ENCODE results near the gene MCM7.

MCM7 gene

DNA sequence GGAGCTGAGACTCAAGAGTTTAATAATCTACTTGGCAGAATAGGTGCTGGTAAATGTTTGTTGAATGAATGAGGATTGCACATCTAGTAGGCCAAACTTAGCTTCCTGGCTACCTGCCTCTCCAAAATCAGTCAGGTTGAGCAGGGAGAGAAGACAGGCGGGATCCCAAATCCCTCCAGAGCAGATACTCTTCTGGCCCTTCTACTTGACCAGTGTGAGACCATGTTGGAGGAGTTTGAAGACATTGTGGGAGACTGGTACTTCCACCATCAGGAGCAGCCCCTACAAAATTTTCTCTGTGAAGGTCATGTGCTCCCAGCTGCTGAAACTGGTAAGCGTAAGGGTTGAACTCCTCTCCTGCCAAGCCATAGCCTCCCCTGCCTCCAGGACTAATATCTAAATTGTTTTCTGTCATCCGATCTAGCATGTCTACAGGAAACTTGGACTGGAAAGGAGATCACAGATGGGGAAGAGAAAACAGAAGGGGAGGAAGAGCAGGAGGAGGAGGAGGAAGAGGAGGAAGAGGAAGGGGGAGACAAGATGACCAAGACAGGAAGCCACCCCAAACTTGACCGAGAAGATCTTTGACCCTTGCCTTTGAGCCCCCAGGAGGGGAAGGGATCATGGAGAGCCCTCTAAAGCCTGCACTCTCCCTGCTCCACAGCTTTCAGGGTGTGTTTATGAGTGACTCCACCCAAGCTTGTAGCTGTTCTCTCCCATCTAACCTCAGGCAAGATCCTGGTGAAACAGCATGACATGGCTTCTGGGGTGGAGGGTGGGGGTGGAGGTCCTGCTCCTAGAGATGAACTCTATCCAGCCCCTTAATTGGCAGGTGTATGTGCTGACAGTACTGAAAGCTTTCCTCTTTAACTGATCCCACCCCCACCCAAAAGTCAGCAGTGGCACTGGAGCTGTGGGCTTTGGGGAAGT lies 23.4 kb upstream of the MCM7 start:
- no peak for DNase-seq (ENCODE audit: low read depth in 2 of 2, low spot score in 1 of 2)

DNA sequence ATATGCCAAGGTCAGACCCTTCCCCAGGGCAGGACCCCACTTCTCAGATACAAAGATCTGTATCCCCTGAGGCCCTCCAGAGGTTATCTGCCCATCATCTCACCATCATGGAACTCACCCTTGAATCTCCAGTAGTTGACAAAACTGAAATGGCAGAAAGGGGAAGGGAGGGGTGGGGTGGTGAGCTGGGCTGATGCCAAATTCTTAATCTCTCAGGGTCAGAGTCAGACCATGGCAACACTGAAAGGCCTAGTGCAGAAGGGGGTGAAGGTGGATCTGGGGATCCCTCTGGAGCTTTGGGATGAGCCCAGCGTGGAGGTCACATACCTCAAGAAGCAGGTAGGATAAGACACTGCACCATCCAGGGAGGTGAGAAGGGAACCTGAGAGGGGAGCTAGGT lies 21.4 kb upstream of the MCM7 start:
- no peak for DNase-seq (ENCODE audit: low read depth in 2 of 2, low spot score in 1 of 2)

DNA sequence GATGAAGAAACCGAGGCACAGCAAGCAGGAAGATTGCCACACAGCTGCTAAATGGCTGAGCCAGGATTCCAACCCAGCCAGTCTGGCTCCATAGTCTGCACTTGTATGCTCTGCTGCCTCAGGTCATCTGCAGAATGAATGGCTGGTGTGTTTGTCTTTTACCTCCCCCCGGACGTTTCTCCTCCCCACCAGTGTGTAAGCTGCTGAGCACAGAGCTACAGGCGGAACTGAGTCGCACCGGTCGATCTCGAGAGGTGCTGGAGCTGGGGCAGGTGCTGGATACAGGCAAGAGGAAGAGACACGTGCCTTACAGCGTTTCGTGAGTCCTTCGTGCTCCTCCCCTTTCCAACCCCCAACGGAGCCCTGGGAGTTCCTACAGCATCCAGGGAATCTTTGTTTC lies 20.9 kb upstream of the MCM7 start:
- DNase-seq (ENCODE audit: low read depth in 2 of 2, low spot score in 1 of 2) = no peak

DNA sequence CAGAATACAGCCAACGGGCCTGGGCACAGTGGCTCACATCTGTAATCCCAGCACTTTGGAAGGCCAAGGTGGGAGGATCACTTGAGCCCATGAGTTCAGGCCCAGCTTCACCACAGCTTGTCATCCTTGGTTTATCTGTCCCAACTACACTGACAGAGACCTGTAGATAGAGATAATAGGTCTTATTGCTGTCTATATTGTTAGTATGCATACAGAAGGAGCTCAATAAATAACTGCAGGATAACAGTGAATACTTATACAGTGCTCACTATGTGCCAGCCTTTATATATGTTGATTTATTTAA lies 19.5 kb upstream of the MCM7 start:
- DNase-seq (ENCODE audit: low read depth in 2 of 2, low spot score in 1 of 2) = no peak

DNA sequence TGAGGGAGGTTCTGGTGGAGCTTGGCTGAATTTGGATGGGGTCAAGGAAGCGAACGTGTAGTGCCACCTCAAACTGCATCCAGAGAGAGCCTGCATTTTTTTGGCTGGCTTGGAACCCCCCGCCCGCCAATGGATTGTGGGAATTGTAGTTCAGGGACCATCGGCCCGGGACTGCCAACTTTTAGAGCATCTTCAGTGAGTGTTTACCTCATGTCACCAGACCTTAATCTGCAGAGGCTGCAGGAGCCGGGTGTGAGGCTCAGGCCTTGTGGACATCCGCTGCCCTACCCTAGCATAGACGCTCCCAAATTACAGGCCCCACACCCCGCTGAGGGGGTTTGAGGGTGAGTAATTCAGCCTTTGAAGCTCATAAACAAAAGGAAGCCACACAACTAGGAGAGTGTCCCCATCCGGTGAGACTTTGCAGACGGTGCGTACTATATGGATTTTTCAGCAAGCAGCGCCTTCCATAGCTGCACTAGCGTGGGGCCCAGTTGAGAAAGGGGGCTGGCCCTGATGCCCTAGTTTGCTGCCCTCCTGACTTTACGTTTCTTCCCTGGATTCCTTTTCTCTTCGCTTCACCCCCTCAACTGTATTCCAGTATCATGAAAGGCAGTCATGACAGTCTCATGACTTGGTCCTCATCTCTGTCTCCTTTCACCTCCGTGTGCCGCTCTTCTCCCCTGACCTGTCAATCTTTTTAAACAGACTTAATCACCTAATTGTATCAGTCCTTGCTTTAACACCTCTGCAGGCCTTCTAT lies 19.0 kb upstream of the MCM7 start:
- peak; percentile 25 to 44 for DNase-seq (ENCODE audit: low read depth in 2 of 2, low spot score in 1 of 2)

DNA sequence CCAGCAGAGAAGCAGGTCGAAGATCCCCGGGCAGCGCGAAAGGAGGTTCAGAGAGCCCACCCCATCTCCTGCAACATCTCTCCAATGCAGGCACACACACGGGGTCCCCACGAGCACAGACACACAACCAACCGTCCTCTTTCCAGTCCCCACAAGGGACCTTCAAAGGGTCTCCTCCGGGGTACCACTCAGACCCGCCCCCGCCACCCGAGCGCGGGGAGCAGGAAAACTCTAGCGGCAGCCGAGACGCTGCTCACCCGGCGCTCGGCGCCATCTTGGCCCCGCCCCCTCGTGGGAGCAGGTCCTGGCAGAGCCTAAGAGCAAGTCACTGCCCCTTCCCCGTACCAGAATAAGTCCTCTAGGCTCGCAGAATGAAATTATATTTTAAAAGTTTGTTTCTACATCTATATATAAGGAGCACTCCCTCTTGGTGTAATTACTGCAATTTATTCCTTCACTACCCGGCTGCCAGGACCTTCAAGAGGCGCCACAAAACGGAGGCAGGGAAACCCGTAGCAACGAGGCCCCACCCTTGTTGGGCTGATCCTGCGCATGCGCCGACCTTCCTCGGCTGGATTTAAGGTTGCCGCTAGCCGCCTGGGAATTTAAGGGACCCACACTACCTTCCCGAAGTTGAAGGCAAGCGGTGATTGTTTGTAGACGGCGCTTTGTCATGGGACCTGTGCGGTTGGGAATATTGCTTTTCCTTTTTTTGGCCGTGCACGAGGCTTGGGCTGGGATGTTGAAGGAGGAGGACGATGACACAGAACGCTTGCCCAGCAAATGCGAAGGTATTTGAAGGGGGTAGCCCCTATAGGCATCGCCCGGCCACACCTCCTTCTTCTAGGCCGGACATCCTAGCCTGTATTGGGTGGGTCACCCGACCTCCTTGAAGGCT lies 18.1 kb upstream of the MCM7 start, which contains the start of the genes CNPY4 and TAF6:
CNPY4 (plus strand) TSS at position 563 of the 898 bp plus-strand sequence; CDS start at position 674, 111 bp downstream.
TAF6 (minus strand) TSS at position 287 of the 898 bp plus-strand sequence. CDS start 5,149 bp downstream, outside the sequence.
- peak; percentile 92 to 94 for DNase-seq (ENCODE audit: low read depth in 2 of 2, low spot score in 1 of 2)

DNA sequence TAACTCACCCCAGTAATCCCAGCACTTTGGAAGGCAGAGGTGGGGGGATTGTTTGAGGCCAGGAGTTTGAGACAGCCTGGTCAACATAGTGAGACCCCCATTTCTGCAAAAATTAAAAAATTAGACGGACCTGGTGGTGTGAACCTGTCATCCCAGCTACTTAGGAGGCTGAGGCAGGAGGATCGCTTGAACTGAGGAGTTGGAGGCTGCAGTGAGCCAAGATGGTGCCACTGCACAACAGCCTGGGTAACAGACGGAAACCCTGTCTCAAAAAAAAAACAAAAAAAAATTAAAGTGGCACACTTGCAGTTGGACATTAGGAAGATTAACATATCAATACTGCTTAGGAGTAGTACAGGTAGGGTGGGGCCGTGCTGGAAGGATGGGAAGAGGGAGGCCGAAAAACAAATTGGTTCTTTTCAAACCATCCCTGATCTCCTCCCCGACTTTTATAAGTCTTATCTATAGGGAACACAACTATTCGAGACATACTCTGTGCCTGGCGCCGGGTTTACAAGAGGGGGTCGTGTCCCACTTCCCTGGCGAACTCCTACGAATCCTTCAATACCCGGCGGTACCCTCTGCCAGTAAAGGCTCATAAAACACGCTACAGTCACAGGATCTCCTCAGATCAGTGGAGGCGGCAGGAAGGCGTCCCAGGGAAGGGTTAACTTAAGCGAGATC lies 17.3 kb upstream of the MCM7 start:
- no peak for DNase-seq (ENCODE audit: low read depth in 2 of 2, low spot score in 1 of 2)

DNA sequence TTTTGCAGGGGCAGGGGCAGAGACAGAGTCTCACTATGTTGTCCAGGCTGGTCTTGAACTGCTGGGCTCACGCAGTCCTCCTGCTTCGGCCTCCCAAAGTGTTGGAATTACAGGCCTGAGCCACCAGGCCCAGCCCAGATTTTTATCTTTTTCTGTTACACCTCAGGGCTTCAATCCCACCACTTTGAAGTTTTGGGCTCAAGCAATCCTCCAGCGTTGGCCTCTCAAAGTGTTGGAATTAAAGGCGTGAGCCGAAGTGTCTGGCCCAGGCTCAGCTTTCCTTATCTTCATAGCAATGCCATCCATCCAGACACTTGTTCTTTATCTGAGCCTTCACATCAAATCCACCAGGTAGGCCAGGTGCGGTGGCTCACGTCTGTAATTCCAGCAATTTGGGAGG lies 13.8 kb upstream of the MCM7 start:
- no peak for DNase-seq (ENCODE audit: low read depth in 2 of 2, low spot score in 1 of 2)

DNA sequence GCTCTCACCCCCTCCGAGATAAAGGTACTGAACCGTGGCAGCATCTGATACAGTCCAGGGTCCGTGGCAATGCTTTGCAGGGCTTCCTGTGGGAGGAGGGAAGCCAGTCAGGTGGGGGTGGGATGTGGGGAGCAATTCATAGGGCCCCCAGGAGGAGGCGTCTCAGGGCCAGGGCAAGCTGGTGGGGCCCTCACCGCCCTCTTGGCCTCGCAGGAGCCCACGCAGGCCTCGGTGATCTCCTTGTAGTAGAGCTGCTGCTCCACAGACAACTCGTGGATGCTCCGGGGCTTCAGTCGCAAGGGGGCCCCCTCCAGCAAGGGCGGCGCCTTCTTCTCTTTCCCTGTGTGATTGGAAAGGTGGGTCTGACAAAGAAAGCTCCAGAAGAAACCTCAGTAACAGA lies 10.7 kb upstream of the MCM7 start:
- no peak for DNase-seq (ENCODE audit: low read depth in 2 of 2, low spot score in 1 of 2)

DNA sequence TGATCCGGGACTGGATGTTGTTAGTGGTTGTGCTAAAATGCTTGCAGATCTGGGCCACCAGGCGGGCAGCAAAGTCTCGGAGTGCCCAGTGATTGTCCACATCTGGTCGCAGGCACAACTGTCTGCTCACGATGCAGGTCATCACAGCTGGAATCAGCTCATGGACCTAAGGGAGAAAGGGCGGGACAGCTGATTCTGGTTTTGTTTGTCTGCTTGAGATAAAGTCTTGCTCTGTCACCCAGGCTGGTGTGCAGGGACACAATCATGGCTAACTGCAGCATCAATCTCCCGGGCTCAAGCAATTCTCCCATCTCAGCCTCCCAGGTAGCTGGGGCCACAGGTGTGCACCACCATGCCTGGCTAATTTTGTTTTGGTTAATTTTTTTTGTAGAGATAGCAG lies 10.0 kb upstream of the MCM7 start:
- DNase-seq (ENCODE audit: low read depth in 2 of 2, low spot score in 1 of 2) = no peak

DNA sequence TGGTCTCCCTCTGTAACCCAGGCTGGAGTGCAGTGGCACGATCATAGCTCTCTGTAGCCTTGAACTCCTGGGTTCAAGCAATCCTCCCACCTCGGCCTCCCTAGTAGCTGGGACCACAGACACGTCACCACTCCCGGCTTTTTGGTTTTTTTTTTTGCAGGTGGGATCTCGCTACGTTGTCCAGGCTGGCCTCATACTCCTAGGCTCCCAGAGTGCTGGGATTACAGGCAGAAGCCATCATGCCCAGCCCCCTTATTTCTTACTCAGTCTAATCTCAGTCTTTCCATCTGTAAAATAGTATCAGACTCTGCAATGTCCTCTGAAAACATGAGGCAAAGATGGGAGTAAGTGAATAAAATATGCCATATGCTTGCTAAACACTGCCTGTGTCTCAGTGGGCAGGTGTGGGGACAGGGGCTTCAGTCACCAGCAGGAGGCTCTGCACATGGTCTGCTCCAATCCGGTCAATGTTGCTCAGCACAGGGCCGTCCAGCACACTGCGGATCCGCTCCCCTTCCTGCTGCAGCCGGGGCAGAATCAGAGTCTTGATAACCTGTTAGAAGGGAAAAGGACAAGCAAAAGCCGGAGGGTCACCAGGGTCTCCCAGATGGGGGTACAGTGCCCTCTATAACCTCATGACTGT lies 8.4 kb upstream of the MCM7 start:
- no peak for DNase-seq (ENCODE audit: low read depth in 2 of 2, low spot score in 1 of 2)

DNA sequence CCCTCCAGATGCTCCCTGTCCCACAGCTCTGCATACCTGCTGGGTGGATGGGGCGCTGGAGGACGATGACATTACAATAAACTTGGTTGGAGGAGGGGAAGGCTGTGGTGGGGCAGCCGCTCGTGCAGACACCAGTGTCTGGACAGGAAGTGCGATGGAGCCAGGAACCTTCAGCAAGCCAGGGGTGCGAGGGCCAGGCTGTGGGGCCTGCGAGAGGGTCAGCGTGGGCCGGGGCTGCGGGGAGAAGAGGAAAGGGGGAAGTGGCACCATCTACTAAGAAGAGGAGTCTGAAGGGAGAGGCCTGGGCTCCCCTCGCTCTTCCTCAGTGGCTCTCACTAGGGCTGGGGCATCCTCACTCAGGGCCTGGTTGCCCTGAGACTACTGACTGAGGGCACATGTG lies 6.7 kb upstream of the MCM7 start:
- no peak for DNase-seq (ENCODE audit: low read depth in 2 of 2, low spot score in 1 of 2)

DNA sequence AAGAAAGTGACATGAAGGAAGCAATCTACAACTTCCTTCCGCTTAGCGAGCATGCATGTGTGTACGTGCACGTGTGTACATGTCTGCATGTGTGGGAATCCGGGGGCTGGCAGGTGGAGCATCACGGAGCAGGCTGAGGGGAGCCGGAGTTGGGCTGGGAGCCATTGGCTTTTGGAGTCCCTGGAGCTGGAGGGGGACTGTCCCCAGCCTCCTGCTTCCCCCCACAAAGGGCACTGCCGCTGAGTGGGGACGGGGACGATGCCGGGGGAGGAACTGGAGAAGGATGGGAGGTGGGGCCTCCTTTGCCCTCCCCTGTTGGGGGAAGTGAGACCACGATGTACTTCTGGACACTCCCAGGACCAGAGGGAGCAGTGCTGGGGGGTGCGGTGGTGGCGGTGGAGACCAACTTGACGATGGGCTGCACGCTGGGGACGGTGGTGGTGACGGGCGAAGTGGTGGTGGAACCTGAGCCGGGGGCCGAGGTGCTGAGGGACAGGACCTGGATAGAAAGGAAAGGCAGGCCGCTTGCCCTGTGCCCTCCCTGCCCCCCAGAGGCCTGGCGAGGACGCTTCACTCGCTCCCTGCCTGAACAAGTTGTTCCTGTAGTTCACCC lies 6.0 kb upstream of the MCM7 start:
- no peak for DNase-seq (ENCODE audit: low read depth in 2 of 2, low spot score in 1 of 2)

DNA sequence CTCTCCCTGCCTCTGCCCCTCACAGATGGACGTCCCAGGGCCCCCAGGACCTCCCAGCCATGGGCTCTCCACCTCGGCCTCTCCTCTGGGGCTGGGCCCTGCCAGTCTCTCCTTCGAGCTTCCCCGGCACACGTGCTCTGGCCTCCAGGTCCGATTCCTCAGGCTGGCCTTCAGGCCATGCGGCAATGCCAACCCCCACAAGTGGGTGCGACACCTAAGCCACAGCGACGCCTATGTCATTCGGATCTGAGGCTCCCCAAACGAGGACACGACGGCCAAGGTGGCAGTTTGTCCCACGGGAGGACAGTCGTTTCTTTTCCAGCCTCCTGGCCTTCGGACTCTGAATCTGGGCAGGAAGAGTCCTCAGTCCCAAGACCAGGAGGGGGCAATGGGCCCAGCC lies 5.4 kb upstream of the MCM7 start:
- no peak for DNase-seq (ENCODE audit: low read depth in 2 of 2, low spot score in 1 of 2)

DNA sequence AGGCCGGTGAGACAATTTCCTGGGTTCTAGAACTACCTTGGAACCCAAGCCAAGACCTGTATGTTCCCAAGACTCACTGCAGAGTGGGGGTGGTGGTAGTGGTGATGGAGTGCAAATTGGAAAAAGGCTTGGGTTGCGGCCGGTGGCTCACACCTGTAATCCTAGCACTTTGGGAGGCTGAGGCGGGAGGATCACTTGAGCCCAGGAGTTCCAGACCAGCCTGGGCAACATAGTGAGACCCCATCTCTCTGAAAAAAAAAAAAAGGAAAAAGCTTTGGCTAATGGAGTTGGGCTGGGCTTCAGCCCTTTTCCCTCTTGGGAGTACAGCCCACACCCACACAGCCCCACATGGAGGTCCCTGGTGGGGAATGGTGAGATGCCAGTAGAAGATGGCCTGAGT lies 4.3 kb upstream of the MCM7 start:
- DNase-seq (ENCODE audit: low read depth in 2 of 2, low spot score in 1 of 2) = no peak

DNA sequence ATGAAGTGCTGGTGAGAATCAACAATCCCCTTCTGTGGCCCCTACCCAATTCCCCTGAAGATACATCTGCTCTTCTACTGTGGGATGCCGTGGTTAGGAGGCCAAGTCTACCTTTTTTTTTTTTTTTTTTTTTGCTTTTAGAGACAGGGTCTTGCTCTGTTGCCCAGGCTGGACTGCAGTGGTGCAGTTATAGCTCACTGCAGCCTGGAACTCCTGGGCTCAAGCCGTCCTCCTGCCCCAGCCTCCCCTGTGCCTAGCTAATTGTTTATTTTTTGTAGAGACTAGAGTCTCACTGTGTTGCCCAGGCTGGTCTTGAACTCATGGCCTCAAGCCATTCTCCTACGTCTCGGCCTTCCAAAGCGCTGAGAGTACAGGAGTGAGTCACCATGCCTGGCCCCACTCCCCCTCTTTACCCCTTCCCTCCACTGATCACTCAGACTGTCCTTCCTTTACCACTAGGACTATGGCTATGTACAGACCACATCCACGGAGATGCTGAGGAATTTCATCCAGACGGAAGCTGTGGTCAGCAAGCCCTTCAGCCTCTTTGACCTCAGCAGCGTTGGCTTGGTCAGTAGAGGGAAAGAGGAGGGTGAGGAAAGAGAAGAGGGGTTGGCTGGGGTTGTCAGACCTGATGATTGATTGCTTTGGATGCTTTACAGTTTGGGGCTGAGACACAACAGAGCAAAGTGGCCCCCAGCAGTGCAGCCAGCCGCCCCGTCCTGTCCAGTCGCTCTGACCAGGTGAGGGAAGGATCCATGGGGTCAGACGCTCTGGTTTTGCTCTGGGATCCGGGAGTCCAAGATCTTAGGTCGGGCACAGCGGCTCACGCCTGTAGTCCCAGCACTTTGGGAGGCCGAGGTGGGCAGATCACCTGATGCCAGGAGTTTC lies 2.0 kb upstream of the MCM7 start:
- DNase-seq (ENCODE audit: low read depth in 2 of 2, low spot score in 1 of 2) = no peak

DNA sequence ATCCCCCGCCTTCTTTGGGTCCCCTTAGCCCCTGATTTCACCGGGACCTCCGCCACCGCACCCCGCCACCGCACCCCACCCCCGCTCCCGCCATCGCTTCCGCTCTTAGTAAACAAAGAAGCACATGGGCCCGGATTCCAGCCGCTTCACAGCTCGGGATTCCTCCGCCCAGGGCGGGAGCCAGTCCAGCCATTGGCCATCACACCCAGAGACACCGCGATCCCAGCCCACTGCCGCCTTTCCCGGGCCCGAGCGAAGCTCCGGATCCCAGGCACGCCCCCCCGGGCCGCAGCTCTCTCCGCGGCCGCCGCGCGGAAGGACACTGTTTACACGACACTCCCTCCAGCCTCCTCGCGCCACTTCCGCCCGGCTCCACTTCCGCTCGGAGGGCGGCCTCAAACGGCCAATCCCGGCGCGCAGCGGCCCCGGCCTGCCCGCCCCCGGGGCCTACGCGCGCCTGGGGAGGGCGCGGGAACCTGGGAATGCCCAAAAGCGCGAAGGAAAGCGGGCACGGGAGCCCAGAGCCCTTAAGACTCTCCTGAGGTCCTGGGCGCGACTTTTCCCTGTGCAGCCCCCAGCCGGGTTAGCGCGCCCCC lies 679 bp downstream of the MCM7 start:
- peak; percentile 70 to 71 for DNase-seq (ENCODE audit: low read depth in 2 of 2, low spot score in 1 of 2)

DNA sequence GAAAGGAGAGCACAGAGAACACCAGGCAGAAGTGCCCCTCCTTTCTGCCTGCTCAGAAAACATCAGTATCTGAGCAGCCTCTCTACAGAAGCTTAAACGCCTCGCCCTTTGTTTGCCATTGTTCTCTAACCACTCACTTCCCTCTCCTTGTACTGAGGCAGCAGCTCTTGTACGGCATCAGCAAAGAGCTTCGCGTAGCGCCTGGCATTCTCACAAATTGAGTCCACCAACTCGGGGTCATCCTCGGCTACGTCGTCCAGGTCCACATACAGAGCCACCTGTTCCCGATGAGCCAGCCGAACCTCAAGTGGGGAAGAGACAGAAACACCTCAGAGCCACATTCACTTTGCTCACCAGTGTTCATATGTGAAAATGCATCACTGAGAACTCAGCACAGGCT lies 1.7 kb downstream of the MCM7 start:
- no peak for DNase-seq (ENCODE audit: low read depth in 2 of 2, low spot score in 1 of 2)
